Bronchial epithelial cell (primary cell): ENCODE results near the gene EGLN1. TPM values are rescaled to one million over a fixed set of nuclear protein-coding genes. Genes with fewer than 3 reads are reported as not detected.
"Not testable (repeated sequence)": the region's sequence is repeated elsewhere in the genome, so short reads cannot be mapped to it uniquely, and the experiment has no call there.

Source experiments
- DNase-seq: peaks from one replicate; pipeline ENCODE4 v3.0.0-alpha.2; 2010; ENCODE audit warnings: low read depth
- FAIRE-seq: peaks from 2 replicates; lab custom pipeline; 2011; peaks lifted over from hg19 to GRCh38; lab: Jason Lieb, UNC
- H3K27me3 ChIP-seq: 2 replicates; pipeline ENCODE4 v1.5.1; 2011; ENCODE audit warnings: low read length; ENCODE audit not compliant: control insufficient read depth, insufficient read depth
- H3K36me3 ChIP-seq: 2 replicates; pipeline ENCODE4 v1.5.1; 2011; ENCODE audit warnings: low read length; ENCODE audit not compliant: control insufficient read depth, insufficient read depth
- H3K4me3 ChIP-seq: 2 replicates; pipeline ENCODE4 v1.5.1; 2011; ENCODE audit warnings: mild to moderate bottlenecking, low read depth, low read length, control low read depth
- CTCF ChIP-seq: IDR thresholded peaks from 2 replicates; pipeline ENCODE4 v1.5.1; 2011; ENCODE audit warnings: mild to moderate bottlenecking, moderate library complexity, low read length, control low read depth, inconsistent platforms; ENCODE audit not compliant: insufficient read depth, severe bottlenecking
- total RNA-seq: library from RNA; depleted of rRNA; stranded (reverse); fragments of >200 nt; gene quantifications from 2 replicates; pipeline ENCODE4 v1.2.1, GENCODE V29; 2014

The EGLN1 gene
- total RNA-seq, 1 donor from 2014 or later, result 31.9 TPM

GRCh38 chr1:231442735-231443134 is 20.6 kb upstream of the EGLN1 start:
- H3K4me3 ChIP-seq, result no peak overlapping the region
- no peaks in the 10 kb centered on the region for H3K36me3 ChIP-seq
- DNase-seq (no peak), FAIRE-seq (no peak)
- TF ChIP-seq CTCF, result no peak
- no peaks in the 10 kb centered on the region for H3K27me3 ChIP-seq

GRCh38 chr1:231432996-231433395 is 10.9 kb upstream of the EGLN1 start:
- no peak for DNase-seq
- no peak for FAIRE-seq
- Histone ChIP-seq H3K4me3 (no peak overlapping the region), H3K27me3 (no peaks in the 10 kb centered on the region), H3K36me3 (no peaks in the 10 kb centered on the region)
- TF ChIP-seq CTCF, result no peak

DNA sequence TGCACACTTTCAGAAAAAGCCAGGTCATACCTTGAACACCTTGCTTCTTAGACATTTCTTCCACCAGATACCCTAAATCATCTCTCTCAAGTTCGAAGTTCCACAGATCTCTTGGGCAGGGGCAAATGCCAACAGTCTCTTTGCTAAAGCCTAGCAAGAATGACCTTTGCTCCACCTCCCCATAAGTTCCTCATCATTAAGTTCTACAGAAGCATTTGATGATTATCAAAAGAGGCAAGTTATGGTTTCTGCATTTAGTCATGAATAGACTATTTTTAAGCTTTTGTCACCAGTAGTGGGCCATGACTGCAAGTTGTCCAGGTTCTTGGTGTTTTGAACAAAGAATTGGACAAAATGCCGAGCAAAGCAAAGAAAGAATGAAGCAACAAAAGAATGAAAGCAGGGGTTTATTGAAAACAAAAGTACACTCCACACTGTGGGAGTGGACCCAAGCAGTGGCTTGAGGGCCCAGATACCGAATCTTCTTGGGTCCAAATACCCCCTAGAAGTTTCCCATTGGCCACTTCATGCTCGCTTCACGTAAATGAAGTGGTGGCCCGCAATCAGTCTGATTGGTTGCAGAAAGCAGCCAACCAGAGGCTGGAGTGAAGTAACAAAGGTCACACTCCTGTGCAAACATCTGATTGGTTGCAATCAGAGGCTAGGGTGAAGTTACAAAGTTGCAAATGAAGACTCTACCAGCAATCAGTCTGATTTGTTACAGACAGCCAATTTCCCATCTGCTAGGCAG is 9.8 kb upstream of the EGLN1 start:
- FAIRE-seq (no peak), DNase-seq (no peak)
- no peak for TF ChIP-seq CTCF
- Histone ChIP-seq H3K27me3 (no peaks in the 10 kb centered on the region), H3K4me3 (no peak overlapping the region), H3K36me3 (no peaks in the 10 kb centered on the region)

DNA sequence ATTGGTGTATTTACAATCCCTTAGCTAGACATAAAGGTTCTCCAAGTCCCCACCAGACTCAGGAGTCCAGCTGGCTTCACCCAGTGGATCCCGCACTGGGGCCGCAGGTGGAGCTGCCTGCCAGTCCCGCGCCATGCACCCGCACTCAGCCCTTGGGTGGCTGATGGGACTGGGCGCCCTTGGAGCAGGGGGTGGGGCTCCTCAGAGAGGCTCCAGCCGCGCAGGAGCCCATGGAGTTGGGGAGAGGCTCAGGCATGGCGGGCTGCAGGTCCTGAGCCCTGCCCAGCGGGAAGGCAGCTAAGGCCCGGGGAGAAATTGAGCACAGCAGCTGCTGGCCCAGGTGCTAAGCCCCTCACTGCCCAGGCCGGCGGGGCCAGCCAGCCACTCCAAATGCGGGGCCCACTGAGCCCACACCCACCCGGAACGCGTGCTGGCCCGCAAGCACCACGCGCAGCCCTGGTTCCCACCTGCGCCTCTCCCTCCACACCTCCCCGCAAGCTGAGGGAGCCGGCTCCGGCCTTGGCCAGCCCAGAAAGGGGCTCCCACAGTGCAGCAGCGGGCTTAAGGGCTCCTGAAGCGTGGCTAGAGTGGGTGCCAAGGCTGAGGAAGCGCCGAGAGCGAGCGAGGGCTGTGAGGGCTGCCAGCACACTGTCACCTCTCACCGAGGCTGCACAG is 8.7 kb upstream of the EGLN1 start:
- not testable (repeated sequence) for FAIRE-seq, DNase-seq, H3K36me3 ChIP-seq, H3K27me3 ChIP-seq, H3K4me3 ChIP-seq

DNA sequence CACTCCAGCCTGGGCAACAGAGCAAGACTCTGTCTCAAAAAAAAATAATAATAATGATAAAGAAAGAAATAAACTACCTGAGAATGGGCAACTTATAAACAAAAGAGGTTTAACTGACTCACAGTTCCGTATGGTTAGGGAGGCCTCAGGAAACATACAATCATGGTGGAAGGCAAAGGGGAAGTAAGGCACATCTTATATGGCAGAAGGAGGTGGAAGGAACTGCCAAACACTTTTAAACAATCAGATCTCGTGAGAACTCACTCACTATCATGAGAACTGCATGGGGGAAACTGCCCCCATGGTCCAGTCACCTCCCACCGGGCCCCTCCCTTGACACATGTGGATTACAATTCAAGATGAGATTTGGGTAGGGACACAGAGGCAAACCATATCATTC is 6.3 kb upstream of the EGLN1 start:
- no peak for DNase-seq

More for the DNA sequence above, 6.3 kb upstream of the EGLN1 start:
- Histone ChIP-seq H3K36me3 (no peaks in the 10 kb centered on the region), H3K4me3 (no peak overlapping the region), H3K27me3 (no peaks in the 10 kb centered on the region)
- TF ChIP-seq CTCF, result no peak
- FAIRE-seq, result no peak
